Transverse colon (tissue), 4 donors: ENCODE results near the gene ZACN. TPM values are rescaled to one million over a fixed set of nuclear protein-coding genes. Genes with fewer than 3 reads are reported as not detected.

Source experiments
- DNase-seq: peaks from one replicate; pipeline ENCODE4 v3.0.0-alpha.2; 2019
- H3K27ac ChIP-seq, 4 donors: fragments of 200-600 bp; sonication (generic); 2 replicates each; pipeline ENCODE4 v1.5.1; 2016 to 2018; ENCODE audit warnings: inconsistent platforms in 4 of 4
- H3K27me3 ChIP-seq: fragments of 200-600 bp; sonication (generic); 2 replicates; pipeline ENCODE4 v1.5.1; 2017; ENCODE audit warnings: inconsistent platforms
- H3K36me3 ChIP-seq, 4 donors: fragments of 200-600 bp; sonication (generic); 2 replicates each; pipeline ENCODE4 v1.5.1; 2017 to 2019; ENCODE audit warnings: inconsistent platforms in 4 of 4
- H3K4me1 ChIP-seq, 4 donors: fragments of 200-600 bp; sonication (generic); 2 replicates each; pipeline ENCODE4 v1.5.1; 2017 to 2020; ENCODE audit warnings: inconsistent platforms in 4 of 4
- H3K4me3 ChIP-seq, 4 donors: fragments of 200-600 bp; sonication (generic); 1 replicate in 1 of 4; 2 replicates in 3 of 4; pipeline versions ENCODE4 v1.5.1 to v1.6.1; 2017 to 2019; ENCODE audit warnings: inconsistent platforms in 4 of 4
- H3K9me3 ChIP-seq, 2 donors: fragments of 200-600 bp; sonication (generic); 2 replicates each; pipeline ENCODE4 v1.5.1; 2017 to 2019; ENCODE audit warnings: inconsistent platforms in 2 of 2
- EP300 ChIP-seq: sonication (generic); formaldehyde crosslinking; IDR thresholded peaks from one replicate; pipeline ENCODE4 v1.6.1; 2017; ENCODE audit warnings: antibody characterized with exemption, low read depth
- POLR2A ChIP-seq: fragments of 450-650 bp; IDR thresholded peaks from one replicate; pipeline ENCODE4 v1.6.1; 2016; ENCODE audit warnings: antibody characterized with exemption, mild to moderate bottlenecking, moderate library complexity
- POLR2AphosphoS5 ChIP-seq, 3 donors: sonication (generic); formaldehyde crosslinking; IDR thresholded peaks; one replicate each; pipeline ENCODE4 v1.6.1; 2016; ENCODE audit warnings: antibody characterized with exemption in 3 of 3
- WGBS, 2 donors: methylation state at CpG; one replicate each; pipeline ENCODE4 v1.1.5; 2018; ENCODE audit warnings: low coverage in 1 of 2; 5-methylcytosine and 5-hydroxymethylcytosine counted together
- in situ Hi-C, 4 donors: fragments of 200-750 bp; cut with MboI; loops; one replicate each; pipeline versions ENCODE4 v1.15.0 to v1.15.1; 2017; ENCODE audit warnings: low sequenced_read_pairs in 3 of 4, low pct_ligation_motif_present in 1 of 4, low pct_unique_long_range_greater_than_20kb in 1 of 4
- intact Hi-C: fragments of 100-400 bp; cut with DNase I; formaldehyde crosslinking; loops from one replicate; pipeline ENCODE4 v1.15.1; 2023; ENCODE audit warnings: low total_unique reads
- total RNA-seq, 4 donors: library from RNA; depleted of rRNA; stranded (reverse); fragments of >200 nt; gene quantifications; one replicate each; pipeline ENCODE4 v1.1.0, GENCODE V29; 2016
- TF ChIP-seq, protein P1 (sequence below), 5 experiments: fragments of 200-600 bp in 3 of 5; fragments of 450-650 bp in 2 of 5; sonication (generic) in 3 of 5; IDR thresholded peaks; 1 replicate in 2 of 5; 2 replicates in 3 of 5; pipeline ENCODE4 v1.5.1; 2016 to 2017; ENCODE audit warnings: antibody characterized with exemption in 5 of 5, inconsistent platforms in 3 of 5, mild to moderate bottlenecking in 2 of 5, moderate library complexity in 1 of 5

ZACN gene
- total RNA-seq, 4 donors from 2014 or later = 0.40 TPM; not detected in 3

GRCh38 chr17:76090517-76091129, 11.6 kb downstream of the ZACN start:
- in situ Hi-C loops = no loop called here
- TF ChIP-seq POLR2A (no peak), EP300 (no peak), POLR2AphosphoS5 (IDR thresholded peaks at IDR 0.05) (no peak)
- TF ChIP-seq, protein P1, sequence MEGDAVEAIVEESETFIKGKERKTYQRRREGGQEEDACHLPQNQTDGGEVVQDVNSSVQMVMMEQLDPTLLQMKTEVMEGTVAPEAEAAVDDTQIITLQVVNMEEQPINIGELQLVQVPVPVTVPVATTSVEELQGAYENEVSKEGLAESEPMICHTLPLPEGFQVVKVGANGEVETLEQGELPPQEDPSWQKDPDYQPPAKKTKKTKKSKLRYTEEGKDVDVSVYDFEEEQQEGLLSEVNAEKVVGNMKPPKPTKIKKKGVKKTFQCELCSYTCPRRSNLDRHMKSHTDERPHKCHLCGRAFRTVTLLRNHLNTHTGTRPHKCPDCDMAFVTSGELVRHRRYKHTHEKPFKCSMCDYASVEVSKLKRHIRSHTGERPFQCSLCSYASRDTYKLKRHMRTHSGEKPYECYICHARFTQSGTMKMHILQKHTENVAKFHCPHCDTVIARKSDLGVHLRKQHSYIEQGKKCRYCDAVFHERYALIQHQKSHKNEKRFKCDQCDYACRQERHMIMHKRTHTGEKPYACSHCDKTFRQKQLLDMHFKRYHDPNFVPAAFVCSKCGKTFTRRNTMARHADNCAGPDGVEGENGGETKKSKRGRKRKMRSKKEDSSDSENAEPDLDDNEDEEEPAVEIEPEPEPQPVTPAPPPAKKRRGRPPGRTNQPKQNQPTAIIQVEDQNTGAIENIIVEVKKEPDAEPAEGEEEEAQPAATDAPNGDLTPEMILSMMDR (IDR thresholded peaks at IDR 0.05) = no peak
- Histone ChIP-seq H3K36me3 (peaks cover 0 to 58% (median 28%) of the 10 kb centered on the region in 4 donors), H3K27me3 (no peaks in the 10 kb centered on the region), H3K27ac (no peak overlapping the region), H3K4me3 (no peak overlapping the region), H3K9me3 (no peaks in the 10 kb centered on the region), H3K4me1 (no peaks in the 10 kb centered on the region)
- intact Hi-C loops = no loop called here
- 90% methylated on average over 17 of the region's 17 CpGs; no CpG with 5 or more reads in 1 of the 2 donors for whole genome bisulfite sequencing, 2 donors
- no peak for DNase-seq

DNA sequence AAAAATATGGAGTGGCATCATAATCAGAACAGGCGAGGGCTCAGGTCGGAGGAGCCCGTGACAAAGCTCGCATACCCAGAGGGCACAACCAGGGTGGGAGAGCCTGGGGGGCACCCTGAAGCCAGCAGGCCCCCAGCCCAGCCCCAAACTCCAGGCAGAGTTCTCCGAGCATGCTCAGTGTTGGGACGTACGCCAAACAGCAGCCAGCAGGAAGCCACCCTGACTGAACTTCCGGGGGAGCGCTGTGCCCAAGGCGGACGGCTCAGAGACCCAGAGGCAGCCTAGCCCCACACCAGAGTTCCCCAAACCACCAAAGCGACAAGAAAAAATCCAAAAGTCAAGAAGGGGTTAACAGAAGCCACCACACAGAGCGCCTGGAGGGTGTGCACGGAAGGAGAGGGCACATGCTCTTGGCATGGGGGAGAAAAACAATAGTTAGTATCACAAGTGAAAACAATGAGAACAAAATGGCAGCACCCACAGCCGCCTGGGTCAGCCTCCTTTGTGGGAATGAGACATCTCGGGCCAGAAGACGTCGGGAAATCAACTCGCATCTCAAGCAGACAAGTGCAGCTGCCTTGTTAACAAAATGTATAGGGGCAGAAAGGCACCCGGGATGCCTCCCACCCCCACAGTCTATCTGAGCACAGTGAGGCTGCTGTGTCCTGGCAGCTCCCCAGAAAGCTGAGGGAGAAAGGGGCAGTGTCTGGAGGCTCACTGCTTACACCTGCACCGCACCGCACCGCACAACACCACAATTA, 12.7 kb downstream of the ZACN start:
- in situ Hi-C loops (no loop called here), intact Hi-C loops (no loop called here)
- Histone ChIP-seq H3K27ac (no peak overlapping the region), H3K27me3 (no peaks in the 10 kb centered on the region), H3K4me3 (no peak overlapping the region), H3K36me3 (peaks cover 0 to 65% (median 29%) of the 10 kb centered on the region in 4 donors), H3K9me3 (no peaks in the 10 kb centered on the region), H3K4me1 (no peaks in the 10 kb centered on the region)
- TF ChIP-seq POLR2A (no peak), EP300 (no peak), POLR2AphosphoS5 (IDR thresholded peaks at IDR 0.05) (no peak)
- TF ChIP-seq, protein P1 (IDR thresholded peaks at IDR 0.05) = no peak
- 74% methylated on average over 18 of the region's 23 CpGs; no CpG with 5 or more reads in 1 of the 2 donors for WGBS, 2 donors
- DNase-seq = no peak

- Histone ChIP-seq H3K36me3 (peaks cover 0 to 75% (median 30%) of the 10 kb centered on the region in 4 donors), H3K4me1 (no peaks in the 10 kb centered on the region), H3K9me3 (no peaks in the 10 kb centered on the region), H3K27me3 (no peaks in the 10 kb centered on the region), H3K4me3 (no peak overlapping the region), H3K27ac (no peak overlapping the region)
- 86 to 94% methylated on average over 5 to 19 of the region's 20 CpGs for WGBS, 2 donors
- in situ Hi-C loops = no loop called here
- intact Hi-C loops = no loop called here
- TF ChIP-seq POLR2A = no peak
- no peak for TF ChIP-seq EP300
- TF ChIP-seq POLR2AphosphoS5 (IDR thresholded peaks at IDR 0.05) = no peak
- TF ChIP-seq, protein P1 (IDR thresholded peaks at IDR 0.05) = no peak
- DNase-seq = no peak
These were observed 13.8 kb downstream of the ZACN start for GRCh38 chr17:76092526-76093413.

DNA sequence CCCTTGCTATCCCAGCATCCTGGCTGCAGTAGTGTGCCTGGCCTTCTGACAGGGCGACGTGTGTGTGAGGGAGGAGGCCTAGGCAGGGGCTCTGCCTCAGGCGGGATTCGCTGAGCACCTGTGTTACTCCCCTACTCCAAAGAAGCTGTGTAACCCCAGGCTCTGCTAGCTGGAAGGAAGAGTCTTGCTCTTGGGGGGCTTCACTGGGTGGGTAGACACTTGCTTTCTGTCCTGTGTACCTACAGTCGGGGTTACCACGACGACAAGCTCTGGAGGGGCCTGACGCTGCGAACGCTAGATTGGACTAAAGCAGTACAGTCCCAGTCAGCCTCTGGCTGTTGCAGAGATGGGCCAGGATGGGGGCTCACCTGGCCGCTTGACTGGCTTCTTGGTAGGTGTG, 15.1 kb downstream of the ZACN start:
- Histone ChIP-seq H3K27me3 (no peaks in the 10 kb centered on the region), H3K4me3 (no peak overlapping the region), H3K36me3 (peaks cover 0 to 75% (median 24%) of the 10 kb centered on the region in 4 donors), H3K9me3 (no peaks in the 10 kb centered on the region), H3K27ac (no peak overlapping the region), H3K4me1 (no peaks in the 10 kb centered on the region)
- TF ChIP-seq EP300 = no peak
- TF ChIP-seq, protein P1 (IDR thresholded peaks at IDR 0.05) = no peak
- no peak for TF ChIP-seq POLR2A
- no peak for TF ChIP-seq POLR2AphosphoS5 (IDR thresholded peaks at IDR 0.05)
- no peak for DNase-seq
- intact Hi-C loops = no loop called here
- WGBS, 2 donors = 82% methylated on average over 11 of the region's 11 CpGs; no CpG with 5 or more reads in 1 of the 2 donors
- in situ Hi-C loops = no loop called here
